Measurements from ENCODE around the gene TP53AIP1.
A peak's percentile ranks its signal among the peaks of the same experiment; 100 is the strongest.

Gene TP53AIP1

DNA sequence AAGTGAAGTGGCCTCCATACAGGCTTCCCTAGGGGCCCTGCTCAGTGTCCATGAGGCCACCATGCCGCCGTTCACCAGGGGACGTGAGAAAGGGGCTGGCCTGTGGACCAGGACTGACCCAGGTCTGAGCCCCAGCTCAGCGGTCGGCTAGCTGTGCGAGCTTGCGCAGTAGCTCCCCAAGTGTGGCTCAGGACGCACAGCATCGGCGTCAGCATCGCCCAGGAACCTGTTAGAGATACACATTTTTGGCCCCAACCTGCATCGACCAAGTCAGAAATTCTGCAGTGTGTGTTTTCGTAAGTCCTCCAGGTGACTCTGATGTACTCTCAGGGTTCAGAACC, 429 bp downstream of the TP53AIP1 start:
- no peak for DNase-seq

DNA sequence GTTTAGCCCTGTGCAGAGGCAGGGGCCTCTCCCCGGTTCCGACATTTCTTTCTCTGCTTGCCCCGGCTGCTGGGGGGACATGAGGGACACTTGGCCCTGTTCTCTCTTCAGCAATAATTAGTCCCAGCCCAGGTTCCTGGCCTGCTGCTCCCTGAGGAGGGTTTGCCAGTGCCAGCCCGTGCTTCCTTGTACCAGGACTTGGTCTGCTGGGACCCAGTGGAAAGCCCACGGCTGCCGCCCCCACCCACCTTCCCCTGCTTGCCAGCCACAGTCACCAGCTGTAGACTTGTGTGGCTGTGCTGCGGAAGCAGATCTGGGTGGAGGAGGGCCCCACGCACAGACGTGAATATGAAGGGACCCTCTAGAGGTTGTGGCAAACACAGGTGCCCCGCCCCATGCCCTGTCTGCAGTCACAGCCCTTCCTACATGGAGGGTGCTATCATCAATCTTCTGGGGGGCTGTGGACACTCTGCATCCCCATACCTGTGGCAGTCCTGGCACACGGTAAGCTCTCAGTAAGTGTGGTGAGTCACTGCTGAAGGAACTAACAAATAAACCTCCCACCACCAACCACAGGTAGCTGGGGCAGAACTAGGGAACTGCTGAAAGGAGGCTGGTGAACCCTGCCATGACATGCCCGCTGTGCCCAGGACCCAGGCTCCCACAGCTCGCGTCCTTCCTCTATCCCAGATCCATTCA, 949 bp downstream of the TP53AIP1 start:
- no peak for DNase-seq

DNA sequence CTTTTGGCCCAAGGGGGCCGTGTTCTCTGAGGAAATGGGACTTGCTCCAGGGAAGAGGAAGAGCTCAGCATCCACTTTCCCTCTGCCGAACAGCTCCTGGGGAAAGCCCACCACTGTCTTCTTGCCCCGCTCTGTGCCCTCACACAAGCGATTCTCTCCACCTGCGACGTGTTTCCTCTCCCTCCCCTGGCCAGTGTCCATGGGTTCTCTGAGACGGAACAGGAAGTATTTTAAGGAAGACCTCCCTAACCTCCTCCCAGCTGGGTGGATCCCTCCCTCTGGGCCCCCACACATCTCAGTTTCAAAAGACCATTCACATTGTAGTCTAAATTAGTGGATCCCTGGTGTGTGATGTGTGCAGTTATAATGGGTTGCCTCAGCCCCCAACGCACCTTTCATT, 1.6 kb downstream of the TP53AIP1 start:
- no peak for DNase-seq

DNA sequence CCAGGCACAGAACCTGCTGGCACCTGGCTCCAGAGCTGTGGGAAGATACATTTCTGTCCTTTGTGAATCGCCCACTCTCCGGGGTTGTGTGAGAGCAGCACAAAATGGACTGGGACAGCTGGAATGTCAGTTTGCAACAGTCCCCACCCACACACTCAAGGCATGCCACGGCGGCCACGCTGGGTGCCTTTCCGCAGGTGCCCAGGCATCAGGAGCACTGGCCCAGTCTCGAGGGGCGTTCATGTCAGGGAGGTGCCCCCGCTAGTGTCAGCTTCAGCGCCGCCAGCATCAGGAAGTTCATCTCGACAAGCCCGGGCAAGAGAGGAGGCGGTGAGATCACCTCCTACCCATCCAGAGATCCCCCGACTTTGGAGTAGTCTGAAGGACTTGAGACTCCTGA, 2.1 kb downstream of the TP53AIP1 start:
- no peak for DNase-seq

DNA sequence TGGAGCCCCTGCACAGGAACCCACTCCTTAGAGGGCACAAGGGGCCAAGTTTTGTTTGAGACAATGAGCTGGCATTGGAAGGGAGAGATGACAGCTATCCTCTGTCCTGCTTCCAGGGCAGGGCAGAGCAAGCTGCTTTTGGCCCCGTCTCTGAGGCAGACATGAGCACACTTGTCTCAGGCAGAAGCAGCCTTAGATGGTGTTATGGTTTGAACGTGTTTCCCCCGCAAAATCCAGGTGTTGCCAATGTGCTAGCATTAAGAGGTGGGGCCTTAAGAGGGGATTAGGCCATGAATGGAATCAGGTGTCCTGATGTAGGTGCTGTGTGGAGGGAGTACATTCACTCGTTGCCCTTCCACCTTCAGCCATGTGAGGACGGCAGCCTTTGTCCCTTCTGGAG, 2.5 kb downstream of the TP53AIP1 start:
- DNase-seq, result no peak

DNA sequence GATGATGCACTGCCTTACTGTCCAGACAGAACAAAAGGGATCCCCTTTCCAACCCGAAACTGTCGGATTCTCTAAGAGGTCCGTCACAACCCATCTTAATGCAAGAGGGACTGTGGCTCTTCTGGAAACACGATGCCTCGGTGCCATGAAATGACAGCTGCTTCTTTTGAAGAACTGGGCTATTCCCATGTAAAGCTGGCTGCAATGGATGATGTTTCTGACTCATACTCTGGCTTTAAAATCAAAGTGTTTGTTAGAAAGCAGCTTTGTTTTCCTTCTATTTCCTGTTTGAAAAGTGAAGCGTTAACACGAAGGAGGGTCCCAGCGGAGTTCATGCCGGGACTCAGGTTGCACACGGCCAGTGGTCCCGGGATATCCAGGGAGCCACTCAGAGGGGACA, 3.1 kb downstream of the TP53AIP1 start:
- no peak for DNase-seq

DNA sequence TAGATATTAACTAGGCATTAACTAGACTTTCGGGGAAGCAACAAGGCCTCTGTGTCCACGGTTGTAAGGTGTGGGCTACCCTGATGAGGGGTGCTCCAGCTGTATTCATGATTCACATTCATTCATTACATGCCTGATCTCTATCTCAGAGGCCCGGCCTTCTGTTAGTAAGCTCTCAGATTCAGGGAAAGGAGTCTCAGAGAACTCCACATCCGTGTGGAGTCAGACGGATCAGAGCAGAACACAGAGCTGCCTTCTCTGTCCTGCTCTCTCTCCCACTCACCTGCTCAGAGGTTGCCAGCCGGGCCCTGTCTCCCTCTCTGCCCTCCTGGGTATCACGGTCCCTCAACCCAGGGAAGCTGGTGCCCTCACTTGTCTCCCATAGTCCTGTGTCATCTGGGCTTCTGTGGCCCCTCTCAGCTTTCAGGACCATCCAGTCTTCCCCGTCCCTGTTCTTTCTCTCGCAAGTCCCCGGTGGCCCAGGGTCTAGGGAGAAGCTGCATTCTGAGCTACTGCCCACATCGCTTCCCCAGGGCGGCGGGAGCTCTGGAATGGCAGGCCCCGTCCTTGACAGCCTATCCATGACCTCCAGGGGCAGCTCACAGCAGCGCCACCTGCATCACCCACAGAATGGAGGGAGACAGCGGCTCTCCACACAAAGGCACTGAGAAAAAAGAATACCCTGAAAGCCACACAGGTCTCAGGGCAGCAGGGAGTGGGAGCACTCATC, 4.3 kb downstream of the TP53AIP1 start:
- DNase-seq, result no peak

DNA sequence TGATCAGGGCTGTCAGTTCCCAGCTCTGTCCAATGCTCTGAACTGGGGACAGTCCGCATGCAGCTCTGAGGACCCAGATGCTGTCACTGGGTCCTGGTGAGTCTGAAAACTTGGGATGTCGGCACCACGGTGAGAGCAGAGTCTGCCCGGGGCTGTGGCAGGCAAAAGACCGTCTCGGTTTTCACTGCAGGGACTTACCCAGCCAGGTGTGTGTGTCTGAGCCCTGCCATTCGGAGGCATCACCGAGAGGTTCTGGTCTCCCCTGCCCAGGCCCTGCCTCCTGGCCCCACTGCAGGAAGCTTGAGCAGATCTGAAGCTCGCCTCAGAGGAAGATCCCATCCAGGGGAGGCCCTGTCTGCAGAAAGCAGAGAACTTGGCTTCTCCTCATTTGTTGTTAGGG, 5.2 kb downstream of the TP53AIP1 start:
- no peak for DNase-seq

DNA sequence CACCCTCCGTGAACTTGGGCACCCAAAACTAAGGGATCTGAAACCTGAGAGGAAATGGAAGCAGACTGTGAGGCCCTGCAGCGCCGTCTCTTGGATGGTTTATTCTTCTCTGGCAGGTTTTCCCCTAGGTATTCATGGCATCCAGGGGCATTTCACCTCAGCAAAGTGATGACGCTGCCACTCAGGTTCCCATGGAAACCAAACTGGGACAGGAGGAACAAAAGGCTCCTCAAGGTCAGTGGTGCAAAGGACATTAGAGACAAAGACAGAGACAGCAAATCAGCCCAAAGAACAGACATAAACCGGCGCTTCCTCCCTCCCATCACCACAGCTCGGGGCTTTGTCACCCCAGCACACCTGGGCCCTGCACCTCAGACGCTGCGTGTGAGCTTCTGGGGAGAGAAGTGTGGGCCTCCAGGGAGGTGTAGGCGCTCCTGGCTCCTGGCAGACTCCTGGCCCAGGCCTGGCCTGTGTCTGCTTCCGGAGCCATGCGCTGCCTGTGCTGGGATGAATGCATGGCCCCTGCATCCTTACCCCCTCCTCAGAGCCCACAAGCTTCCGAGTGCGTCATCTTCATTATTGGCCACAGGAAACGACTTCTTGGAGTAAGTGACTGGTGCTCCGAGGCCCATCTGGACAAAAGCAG, 5.9 kb downstream of the TP53AIP1 start:
- DNase-seq, result peak; percentile 55

DNA sequence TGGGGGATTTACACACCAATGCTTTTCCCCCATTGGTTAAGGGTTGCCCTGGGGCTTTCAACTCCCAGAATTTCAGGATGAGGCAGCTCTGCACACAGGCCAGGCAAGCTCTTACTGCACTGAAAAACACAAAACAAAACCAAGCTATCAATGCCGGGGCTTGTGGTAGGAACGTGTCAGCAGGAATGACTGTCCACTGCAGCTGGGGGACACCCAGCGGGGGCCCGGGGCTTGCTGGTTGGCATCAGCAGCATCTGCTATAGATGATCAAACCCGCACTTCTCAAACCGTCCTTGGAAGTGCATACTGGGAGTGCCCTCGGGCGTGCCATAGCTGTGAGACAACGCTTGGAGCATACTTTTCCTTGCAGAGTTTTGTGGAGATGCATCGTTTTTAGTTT, 7.7 kb downstream of the TP53AIP1 start:
- DNase-seq, result no peak

DNA sequence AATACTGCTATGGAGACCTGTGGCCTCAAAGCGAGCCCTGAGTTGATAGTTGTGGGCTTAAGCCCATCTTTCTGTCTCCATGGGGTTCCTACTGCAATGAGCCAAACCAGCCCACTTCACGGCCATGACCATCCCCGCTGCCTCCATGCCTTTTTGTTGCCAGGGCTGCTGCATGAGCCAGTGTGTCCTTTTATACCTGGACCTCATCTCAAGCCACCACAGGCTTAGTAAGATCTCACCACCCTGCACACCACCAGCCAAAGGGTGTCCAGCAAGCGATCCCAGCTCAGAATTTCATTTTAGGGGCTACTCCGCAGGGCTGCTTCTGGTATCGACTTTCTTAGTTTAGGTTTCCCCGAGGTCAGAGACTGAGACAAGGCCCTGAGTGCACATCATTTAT, 8.3 kb downstream of the TP53AIP1 start:
- no peak for DNase-seq

DNA sequence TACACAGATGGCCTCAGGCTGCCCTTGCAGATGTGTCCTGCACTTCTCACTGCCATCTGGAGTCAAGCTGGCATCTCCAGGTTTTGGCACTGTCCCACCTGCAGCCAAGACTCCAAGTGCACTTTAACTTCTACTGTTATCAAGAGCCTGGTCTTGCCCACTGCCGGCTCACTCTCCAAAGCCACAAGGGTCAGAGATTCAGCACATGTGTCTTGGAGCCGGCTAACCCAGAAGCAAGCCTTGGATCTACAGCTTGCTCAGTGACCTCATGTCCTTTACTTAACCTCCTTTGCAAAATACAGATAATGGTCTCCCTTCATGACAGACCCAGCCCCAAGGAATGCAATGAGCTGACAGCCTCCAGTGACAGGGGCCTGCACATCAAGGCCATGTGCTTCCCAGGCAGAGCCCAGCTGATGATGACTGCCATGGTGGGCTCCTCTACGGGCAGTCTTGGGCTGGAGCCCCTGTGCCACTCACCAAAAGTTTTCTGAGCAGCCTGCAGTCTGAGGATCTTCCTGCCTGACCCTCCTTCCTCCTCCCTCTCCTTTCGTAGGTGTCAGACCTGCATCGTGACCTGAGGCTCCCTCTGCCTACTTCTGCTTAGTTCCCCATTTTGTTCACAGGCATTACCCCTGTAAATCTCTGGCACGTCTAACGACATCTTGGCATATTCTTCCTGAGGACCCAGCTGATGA, 9.0 kb downstream of the TP53AIP1 start:
- no peak for DNase-seq

DNA sequence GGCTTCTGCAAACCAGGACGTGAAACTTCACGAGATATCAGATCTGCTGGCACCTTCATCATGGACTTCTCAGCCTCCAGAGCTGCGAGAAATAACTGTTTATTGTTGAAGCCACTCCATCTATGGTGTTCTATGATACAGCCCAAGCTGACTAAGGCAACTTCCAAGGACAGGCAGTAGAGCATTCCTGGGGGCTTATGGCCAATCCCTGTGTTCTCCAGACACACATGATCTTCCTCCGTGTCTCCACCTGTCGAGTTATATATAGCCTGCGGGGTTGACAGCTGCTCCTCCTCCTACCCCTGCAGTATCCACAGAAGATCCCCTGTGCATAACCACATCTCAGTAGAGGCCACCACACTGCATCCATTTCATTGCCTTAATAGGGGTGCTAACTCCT, 11.0 kb downstream of the TP53AIP1 start:
- DNase-seq, result no peak

DNA sequence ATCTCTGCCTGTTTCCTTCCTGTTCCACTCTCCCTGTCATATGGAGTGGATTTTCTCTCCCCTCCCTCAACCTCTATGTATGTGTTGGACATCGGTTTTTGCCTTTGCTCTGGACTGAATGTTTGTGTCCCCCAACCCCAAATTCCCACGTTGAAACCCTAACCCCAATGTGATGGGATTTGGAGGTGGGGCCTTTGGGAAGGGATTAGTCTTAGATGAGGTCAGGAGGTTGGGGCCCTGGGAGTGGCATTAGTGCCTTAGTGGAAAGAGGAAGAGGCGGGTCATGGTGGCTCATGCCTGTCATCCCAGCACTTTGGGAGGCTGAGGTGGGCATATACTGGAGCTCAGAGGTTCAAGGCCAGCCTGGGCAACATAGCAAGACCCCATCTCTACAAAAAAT, 11.6 kb downstream of the TP53AIP1 start:
- DNase-seq, result no peak

DNA sequence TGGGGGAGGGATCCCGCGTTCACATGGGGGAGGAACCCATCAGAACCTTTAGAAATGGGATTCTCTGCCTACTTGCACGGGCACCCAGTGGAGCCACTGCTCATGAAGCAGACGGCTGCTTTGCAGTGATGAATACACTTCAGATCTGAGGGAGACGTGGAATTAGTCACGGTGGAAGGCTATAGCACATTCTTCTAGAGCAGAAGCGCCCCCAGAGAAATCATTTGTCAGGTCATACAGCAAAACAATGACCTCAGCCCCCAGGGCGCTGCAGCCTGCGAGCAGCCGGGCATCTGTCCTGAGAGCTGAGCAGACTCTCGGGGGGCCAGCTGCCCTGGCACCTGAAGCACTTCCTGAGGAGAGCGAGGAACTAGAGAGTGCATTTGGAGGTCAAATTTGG, 12.7 kb downstream of the TP53AIP1 start:
- no peak for DNase-seq

DNA sequence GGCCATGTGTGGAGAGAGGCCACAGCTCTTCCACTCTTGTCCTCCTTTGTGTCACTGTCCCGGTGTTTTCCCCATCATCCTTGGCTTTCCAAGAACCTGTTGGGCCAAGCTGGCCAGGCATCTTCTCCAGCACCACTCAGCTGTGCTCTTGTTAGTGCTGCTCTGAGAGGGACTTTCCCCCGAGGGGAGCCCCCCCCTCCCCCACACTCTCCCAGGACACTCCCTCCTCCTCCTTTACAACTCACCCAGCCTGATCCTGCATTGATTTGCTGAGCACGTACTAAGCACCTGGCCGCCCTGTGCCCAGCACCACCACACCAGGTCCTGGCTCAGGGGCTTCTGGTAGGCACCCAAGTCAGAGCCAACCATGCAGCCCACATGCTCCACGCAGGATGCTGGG, 13.2 kb downstream of the TP53AIP1 start:
- DNase-seq, result no peak

DNA sequence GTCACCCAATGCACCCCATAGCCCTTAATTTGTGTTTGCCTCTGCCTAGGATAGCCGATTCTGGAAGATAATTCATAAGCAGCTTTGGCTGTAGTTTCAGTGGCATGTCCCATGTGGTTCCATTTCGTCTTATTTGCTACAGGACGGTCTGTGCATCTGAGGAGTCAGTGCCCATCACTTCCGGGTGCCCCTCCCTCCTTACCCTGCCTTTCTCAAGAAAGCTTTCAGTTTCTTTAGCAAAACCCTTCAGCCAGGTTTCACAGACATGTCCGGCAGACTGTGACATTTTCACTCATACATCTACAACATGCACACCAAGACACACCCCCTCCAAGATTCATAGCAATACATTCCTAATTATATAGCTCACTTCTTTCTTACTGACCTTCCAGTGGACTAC, 14.3 kb downstream of the TP53AIP1 start:
- DNase-seq, result no peak

DNA sequence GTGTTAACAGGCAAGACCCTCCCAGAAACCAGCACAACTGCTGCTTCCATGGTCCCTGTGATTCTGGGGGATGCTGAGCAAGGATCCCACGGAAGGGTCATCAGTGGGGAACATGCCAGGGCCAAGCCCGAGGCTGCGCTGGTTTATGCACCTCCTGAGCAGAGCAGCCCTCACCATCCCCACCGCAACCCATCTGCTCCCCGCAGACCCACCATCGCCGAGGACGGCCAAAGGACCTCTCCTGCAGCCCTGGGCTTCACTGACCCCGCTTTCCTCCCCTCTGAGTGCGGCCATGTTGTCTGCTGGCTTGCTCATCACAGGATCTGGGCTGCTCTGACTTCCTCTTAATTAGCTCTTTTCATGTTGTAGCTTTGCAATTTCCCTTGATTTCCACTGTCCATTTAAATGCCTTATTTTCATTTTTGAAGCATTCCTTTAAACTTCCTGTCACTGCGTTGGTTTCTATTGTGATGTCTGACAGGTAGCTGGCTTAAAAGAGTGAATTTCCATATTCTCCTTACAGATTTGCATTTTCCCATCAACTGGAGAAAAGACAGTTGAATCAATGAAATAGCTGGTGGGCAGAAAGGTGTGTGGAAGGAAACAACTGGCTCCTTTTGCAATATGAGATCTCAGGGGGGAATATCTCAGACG, 14.9 kb downstream of the TP53AIP1 start:
- DNase-seq, result no peak

DNA sequence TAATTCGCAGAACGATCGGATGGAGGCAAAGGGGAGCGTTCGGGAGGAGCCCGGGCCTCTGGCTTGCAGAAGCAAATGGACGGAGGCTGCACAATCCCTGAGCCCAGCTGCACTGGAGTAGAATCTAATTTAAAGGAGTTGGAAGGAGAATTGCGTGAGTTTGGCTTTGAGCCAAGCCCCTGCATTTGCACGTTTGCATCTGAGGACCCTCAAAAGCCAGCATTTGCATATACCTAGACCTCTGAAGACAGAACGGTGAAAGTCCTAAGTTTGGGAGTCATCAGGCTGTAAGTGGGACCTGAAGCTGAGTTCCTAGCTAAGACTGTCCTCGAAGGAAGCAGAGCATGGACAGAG, 15.6 kb downstream of the TP53AIP1 start:
- DNase-seq, result no peak

DNA sequence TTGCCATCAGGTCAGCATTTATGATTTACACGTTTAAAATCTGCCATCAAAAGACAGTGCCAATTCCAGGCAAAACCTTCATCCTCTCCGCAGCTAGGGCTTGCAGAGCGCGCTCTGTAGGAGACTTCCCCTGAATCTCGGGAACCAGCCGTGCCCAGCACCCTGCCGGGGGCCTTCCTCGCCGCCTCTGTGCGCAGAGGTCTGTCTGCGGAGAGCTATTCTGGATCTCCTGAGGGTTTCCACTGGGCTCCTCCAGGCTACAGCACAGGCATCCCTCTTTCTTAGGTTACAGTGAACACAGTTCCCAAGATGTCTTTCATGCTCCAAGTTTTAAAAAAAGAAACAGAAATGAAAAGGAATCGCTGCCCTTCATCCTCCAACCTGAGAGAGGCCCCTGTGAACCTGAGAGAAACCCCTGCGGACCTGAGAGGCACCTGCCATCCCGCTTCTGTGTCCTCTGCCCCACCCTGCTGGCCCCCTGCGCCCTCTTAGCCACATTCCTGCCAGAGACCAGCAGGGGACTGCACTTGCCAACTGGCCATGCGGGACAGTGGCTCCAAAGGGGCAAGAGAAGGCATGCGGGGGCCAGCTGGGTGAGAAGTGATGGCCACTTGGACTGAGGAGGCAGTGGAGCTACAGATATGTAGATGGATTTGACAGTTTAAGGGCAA, 16.1 kb downstream of the TP53AIP1 start:
- no peak for DNase-seq

DNA sequence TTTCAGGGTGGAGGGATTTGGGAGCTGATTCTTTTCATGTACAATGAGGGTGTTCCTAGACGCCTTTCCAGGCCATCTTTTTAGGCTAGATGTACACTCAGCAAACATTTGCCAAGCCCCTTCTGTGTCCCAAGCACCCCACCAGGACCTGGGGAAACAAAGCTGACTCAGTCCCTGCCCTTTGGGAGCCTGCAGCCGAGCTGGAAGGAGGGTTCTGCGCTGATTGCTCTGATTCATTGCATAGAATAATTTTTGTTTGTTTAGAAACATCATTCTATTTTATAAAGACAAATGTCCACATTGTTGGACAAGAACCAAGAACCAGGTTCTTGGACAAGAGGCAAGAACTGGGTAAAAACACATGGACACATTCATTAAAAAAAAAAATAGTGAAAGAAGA, 16.7 kb downstream of the TP53AIP1 start:
- DNase-seq, result no peak

DNA sequence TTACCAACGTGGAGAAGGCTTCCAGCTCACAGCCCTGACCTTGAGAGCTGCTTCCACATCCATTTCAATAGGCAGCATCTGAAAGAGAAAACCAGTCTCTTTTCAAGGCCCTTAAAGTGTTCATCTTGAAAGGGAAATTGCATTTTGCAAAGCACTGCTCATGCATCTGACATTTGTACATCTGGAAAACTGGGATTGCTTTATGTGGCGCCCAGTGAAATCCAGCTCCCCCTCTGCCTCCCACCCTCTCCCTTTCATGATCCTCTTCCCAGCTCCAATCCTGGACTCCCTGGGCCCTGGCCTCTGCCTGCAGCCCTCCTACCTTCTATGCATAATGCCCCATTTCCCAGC, 17.4 kb downstream of the TP53AIP1 start:
- DNase-seq, result no peak
